Ishikawa (cell line): ENCODE results near the gene MT1F.

Experiments used
- CEBPB ChIP-seq: IDR thresholded peaks from 2 replicates; pipeline ENCODE4 v1.6.1; 2012
- CREB1 ChIP-seq: IDR thresholded peaks from 2 replicates; pipeline ENCODE4 v1.6.1; 2012; ENCODE audit warnings: low read depth
- EGR1 ChIP-seq: IDR thresholded peaks from 2 replicates; pipeline ENCODE4 v1.6.1; 2012
- EP300 ChIP-seq: IDR thresholded peaks from 2 replicates; pipeline ENCODE4 v1.6.1; 2012; ENCODE audit warnings: borderline replicate concordance
- FOXM1 ChIP-seq: IDR thresholded peaks from 2 replicates; pipeline ENCODE4 v1.6.1; 2012; ENCODE audit warnings: low read depth, borderline replicate concordance
- NFIC ChIP-seq: IDR thresholded peaks from 2 replicates; pipeline ENCODE4 v1.6.1; 2012
- RAD21 ChIP-seq: IDR thresholded peaks from 2 replicates; pipeline ENCODE4 v1.6.1; 2012; ENCODE audit warnings: low read depth
- TAF1 ChIP-seq: IDR thresholded peaks from 2 replicates; pipeline ENCODE4 v1.6.1; 2012; ENCODE audit warnings: low read depth, mild to moderate bottlenecking
- TCF12 ChIP-seq: IDR thresholded peaks from 2 replicates; pipeline ENCODE4 v1.6.1; 2012; ENCODE audit warnings: low read depth
- TEAD4 ChIP-seq: IDR thresholded peaks from 2 replicates; pipeline ENCODE4 v1.6.1; 2012
- YY1 ChIP-seq: IDR thresholded peaks from 2 replicates; pipeline ENCODE4 v1.6.1; 2012; ENCODE audit warnings: low read depth
- ZBTB7A ChIP-seq: IDR thresholded peaks from 2 replicates; pipeline ENCODE4 v1.6.1; 2012; ENCODE audit warnings: low read depth
- TF ChIP-seq, protein P1 (sequence below): IDR thresholded peaks from 2 replicates; pipeline ENCODE4 v1.6.1; 2012
- TF ChIP-seq, protein P2 (sequence below): IDR thresholded peaks from 2 replicates; pipeline ENCODE4 v1.6.1; 2012
- TF ChIP-seq, protein P3 (sequence below): IDR thresholded peaks from 2 replicates; pipeline ENCODE4 v1.6.1; 2012; ENCODE audit warnings: low read depth, mild to moderate bottlenecking

MT1F gene

DNA sequence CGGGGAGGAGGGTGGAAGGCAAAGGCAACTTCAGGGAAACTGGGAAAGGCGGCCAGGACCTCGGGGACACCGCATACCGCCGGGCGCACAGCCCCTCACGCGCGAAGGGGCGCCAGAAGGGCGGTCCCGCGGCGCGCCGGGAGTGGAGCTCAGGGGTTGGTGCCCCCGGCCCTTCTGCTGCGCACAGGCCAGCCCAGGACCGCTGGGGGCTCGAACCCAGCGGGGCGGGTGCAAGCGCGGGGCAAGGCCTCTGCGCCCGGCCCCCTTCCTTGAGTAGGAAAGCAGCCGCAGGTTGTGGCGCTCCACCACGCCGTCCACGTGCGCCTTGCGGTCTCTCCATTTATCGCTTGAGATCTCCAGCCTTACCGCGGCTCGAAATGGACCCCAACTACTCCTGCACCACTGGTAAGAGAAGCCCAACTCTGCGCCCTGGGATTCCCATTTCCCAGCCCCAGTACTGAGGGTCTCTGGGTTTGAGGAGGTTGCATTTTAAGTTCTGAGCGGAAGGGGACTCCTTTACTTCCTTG lies 22.3 kb upstream of the MT1F start:
- TF ChIP-seq CREB1, result no peak
- no peak for TF ChIP-seq EGR1
- no peak for TF ChIP-seq YY1
- no peak for TF ChIP-seq EP300
- TF ChIP-seq, protein P1, sequence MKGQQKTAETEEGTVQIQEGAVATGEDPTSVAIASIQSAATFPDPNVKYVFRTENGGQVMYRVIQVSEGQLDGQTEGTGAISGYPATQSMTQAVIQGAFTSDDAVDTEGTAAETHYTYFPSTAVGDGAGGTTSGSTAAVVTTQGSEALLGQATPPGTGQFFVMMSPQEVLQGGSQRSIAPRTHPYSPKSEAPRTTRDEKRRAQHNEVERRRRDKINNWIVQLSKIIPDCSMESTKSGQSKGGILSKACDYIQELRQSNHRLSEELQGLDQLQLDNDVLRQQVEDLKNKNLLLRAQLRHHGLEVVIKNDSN, result no peak
- TF ChIP-seq TEAD4, result no peak
- TF ChIP-seq, protein P2, sequence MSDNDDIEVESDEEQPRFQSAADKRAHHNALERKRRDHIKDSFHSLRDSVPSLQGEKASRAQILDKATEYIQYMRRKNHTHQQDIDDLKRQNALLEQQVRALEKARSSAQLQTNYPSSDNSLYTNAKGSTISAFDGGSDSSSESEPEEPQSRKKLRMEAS, result no peak
- TF ChIP-seq, protein P3, sequence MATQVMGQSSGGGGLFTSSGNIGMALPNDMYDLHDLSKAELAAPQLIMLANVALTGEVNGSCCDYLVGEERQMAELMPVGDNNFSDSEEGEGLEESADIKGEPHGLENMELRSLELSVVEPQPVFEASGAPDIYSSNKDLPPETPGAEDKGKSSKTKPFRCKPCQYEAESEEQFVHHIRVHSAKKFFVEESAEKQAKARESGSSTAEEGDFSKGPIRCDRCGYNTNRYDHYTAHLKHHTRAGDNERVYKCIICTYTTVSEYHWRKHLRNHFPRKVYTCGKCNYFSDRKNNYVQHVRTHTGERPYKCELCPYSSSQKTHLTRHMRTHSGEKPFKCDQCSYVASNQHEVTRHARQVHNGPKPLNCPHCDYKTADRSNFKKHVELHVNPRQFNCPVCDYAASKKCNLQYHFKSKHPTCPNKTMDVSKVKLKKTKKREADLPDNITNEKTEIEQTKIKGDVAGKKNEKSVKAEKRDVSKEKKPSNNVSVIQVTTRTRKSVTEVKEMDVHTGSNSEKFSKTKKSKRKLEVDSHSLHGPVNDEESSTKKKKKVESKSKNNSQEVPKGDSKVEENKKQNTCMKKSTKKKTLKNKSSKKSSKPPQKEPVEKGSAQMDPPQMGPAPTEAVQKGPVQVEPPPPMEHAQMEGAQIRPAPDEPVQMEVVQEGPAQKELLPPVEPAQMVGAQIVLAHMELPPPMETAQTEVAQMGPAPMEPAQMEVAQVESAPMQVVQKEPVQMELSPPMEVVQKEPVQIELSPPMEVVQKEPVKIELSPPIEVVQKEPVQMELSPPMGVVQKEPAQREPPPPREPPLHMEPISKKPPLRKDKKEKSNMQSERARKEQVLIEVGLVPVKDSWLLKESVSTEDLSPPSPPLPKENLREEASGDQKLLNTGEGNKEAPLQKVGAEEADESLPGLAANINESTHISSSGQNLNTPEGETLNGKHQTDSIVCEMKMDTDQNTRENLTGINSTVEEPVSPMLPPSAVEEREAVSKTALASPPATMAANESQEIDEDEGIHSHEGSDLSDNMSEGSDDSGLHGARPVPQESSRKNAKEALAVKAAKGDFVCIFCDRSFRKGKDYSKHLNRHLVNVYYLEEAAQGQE, result no peak

DNA sequence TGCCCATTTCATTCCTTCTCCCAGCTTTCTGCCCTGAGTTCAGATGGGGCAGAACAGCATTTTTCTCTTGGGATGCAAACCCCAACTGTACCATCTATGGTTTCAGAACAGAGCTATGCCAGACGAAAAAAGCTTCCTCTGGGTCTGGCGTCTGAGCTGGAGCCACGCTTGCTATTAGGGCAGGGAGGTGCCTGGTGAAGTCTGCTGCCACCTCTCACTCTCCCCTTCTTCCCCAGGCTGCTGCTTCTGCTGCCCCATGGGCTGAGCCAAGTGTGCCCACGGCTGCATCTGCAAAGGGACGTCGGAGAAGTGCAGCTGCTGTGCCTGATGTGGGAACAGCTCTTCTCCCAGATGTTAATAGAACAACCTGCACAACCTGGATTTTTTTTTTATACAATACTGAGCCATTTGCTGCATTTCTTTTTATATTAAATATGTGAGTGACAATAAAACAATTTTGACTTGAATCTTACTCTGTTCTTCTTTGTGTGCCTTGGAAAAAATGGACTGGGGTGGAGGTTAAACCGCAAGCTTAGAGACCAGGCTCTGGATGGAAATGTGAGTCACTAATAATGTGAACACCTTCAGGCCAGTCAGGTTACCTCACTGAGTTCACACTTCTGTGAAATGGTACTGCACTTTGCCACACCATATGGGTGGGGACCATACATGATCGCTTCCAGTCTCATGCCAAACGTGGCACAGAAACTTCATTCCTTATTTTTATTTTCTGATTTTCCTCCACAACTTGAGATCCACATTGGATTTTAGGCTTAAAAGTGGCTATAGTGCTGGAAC lies 20.9 kb upstream of the MT1F start:
- TF ChIP-seq, protein P1, result no peak
- TF ChIP-seq TAF1 (no peak), YY1 (no peak), TCF12 (no peak), NFIC (no peak), EP300 (no peak)

DNA sequence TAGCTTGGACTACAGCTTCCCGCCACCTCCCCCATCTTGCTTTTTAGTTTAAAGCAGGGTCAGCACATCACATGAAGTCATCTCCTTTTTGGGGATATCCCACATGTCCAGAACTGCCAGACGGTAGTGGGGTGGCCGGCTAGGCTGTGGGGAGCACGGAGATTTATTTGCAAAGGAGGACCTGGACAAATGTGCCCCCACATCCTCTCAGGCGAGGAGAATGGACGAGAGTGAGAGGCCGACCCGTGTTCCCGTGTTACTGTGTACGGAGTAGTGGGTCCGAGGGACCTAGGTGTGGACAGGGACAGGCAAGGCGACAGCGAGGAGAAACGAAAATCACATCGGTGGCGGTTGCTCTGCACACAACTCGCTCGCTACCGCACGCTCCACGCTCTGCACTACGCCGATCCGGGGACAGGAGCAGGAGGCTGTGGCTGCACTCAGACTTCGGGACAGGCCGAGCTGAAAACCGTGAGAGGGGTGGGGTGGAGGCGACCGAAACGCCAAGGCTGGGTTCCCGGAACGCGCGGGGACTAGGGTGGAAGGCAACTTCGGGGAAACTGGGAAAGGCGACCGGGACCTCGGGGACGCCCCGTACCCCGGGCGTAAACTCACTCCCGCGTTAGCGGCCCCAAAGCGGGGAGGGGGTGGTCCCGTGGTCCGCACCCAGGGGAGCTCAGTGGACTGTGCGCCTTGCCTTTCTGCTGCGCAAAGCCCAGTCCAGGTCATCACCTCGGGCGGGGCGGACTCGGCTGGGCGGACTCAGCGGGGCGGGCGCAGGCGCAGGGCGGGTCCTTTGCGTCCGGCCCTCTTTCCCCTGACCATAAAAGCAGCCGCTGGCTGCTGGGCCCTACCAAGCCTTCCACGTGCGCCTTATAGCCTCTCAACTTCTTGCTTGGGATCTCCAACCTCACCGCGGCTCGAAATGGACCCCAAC lies 19.7 kb upstream of the MT1F start, which contains the start of gene MT1A:
Gene MT1A (plus strand): TSS at position 853 of the 937 bp plus-strand sequence. CDS start 73 bp downstream, at position 926.
- TF ChIP-seq YY1 (no peak), EP300 (no peak), ZBTB7A (no peak), RAD21 (no peak), TCF12 (no peak), CEBPB (no peak), TEAD4 (no peak), TAF1 (no peak), NFIC (no peak), EGR1 (no peak), FOXM1 (no peak), CREB1 (no peak)
- TF ChIP-seq, protein P1, result no peak
- TF ChIP-seq, protein P2, result no peak
- TF ChIP-seq, protein P3, result no peak

DNA sequence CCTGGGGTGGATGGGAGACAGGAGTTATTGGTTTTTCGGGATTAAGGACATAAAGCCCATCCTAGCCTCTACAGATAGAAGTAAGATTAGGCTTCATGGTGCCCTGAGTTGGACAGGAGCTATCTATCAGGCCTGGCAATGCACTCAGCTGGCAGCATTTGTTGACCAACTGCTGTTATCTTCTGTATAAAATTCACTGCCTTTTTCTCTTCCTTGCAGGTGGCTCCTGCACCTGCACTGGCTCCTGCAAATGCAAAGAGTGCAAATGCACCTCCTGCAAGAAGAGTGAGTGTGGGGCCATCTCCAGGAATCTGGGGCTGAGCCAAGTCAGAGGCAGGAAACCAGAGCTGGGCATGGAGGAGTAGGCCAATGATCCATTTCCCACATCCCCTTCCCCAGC lies 18.7 kb upstream of the MT1F start:
- TF ChIP-seq TCF12 (no peak), NFIC (no peak), CEBPB (no peak), RAD21 (no peak), EGR1 (no peak), YY1 (no peak), ZBTB7A (no peak), TAF1 (no peak), EP300 (no peak), TEAD4 (no peak), FOXM1 (no peak), CREB1 (no peak)
- TF ChIP-seq, protein P2, result no peak
- TF ChIP-seq, protein P1, result no peak
- TF ChIP-seq, protein P3, result no peak
